ENCODE measurements around the gene APBA2. TPM values are rescaled to one million over a fixed set of nuclear protein-coding genes. Genes with fewer than 3 reads are reported as not detected.

Gene APBA2
- total RNA-seq, 1 donor from 2014 or later = 26.4 TPM

GRCh38 chr15:28960979-28961378, 75.2 kb downstream of the APBA2 start:
- Mint-ChIP-seq H3K4me1 (ENCODE audit: low read depth) (peaks cover 6% of the 10 kb centered on the region), H3K9me3 (ENCODE audit: low read depth) (no peaks in the 10 kb centered on the region), H3K27ac (ENCODE audit: unreplicated experiment) (no peak overlapping the region), H3K27me3 (ENCODE audit: low read depth) (no peaks in the 10 kb centered on the region), H3K4me3 (ENCODE audit: unreplicated experiment) (no peak overlapping the region), H3K36me3 (ENCODE audit: low read depth) (peaks cover 1% of the 10 kb centered on the region)
- DNase-seq (ENCODE audit: low spot score) = no peak
- TF ChIP-seq, protein P1, sequence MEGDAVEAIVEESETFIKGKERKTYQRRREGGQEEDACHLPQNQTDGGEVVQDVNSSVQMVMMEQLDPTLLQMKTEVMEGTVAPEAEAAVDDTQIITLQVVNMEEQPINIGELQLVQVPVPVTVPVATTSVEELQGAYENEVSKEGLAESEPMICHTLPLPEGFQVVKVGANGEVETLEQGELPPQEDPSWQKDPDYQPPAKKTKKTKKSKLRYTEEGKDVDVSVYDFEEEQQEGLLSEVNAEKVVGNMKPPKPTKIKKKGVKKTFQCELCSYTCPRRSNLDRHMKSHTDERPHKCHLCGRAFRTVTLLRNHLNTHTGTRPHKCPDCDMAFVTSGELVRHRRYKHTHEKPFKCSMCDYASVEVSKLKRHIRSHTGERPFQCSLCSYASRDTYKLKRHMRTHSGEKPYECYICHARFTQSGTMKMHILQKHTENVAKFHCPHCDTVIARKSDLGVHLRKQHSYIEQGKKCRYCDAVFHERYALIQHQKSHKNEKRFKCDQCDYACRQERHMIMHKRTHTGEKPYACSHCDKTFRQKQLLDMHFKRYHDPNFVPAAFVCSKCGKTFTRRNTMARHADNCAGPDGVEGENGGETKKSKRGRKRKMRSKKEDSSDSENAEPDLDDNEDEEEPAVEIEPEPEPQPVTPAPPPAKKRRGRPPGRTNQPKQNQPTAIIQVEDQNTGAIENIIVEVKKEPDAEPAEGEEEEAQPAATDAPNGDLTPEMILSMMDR (IDR thresholded peaks at IDR 0.05) = no peak

DNA sequence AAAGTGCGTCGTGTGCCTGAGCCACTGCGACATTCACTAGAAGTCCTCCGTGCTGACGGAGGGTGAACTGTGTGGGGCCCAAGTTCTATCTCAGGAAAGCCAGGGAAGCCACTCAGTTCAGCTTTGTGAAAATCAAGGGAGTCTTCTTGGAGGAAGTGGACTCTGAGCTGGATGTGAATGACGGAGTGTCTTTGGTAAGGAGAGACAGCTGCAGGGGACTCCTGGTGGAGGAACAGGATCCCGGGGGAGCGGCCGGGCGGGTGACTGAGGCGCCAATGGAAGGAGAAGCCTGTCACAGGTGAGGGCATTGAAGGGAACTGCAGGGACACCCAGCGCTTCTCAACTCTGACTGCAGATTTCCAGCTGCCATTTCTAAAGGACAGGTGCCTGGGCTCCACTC, 75.6 kb downstream of the APBA2 start:
- Mint-ChIP-seq H3K27ac (ENCODE audit: unreplicated experiment) (no peak overlapping the region), H3K36me3 (ENCODE audit: low read depth) (peaks cover 1% of the 10 kb centered on the region), H3K9me3 (ENCODE audit: low read depth) (no peaks in the 10 kb centered on the region), H3K4me3 (ENCODE audit: unreplicated experiment) (no peak overlapping the region), H3K27me3 (ENCODE audit: low read depth) (no peaks in the 10 kb centered on the region), H3K4me1 (ENCODE audit: low read depth) (peaks cover 7% of the 10 kb centered on the region)
- no peak for DNase-seq (ENCODE audit: low spot score)
- TF ChIP-seq, protein P1 (IDR thresholded peaks at IDR 0.05) = no peak

DNA sequence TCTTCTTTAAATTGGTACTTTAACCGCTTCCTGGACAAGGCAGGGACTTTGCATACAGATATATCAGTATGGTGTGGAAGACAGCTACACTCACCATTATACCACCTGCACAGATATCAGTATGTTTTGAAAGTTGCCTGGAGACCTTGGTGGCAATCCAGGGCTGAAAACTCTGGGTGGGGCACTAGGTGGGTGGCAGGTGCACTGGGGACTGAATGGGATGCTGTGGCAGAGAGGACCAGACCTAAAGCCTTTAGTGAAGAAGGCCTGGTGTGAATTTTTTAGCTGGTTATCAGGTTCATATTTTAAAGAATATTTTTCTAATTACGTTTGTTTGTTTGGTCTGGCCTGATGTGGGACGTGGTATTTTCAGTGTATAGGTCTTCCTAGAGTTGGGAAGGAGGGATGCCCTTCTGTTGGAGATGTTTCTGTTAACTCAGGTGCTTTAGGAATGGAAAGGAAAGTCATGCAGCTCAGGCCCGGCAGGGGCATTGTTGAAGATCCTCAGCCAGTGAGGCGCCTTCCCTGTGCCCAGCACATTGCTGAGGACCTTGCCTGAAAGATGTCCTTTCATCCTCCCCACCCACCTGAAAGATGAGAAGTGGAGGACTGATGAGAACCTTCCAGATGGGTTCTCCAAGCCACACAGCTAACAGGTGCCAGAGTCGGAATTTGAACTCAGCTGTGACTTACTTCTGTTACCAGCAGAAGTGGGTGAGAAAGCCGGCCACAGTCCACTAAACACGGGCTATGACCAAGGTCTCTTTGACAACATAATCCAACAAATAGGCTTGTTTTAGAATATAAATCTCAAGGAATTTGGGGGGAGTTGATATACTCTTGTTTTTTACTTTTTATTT, 77.3 kb downstream of the APBA2 start:
- TF ChIP-seq, protein P1 (IDR thresholded peaks at IDR 0.05) = no peak
- H3K4me1 Mint-ChIP-seq (ENCODE audit: low read depth) = peaks cover 19% of the 10 kb centered on the region
- H3K9me3 Mint-ChIP-seq (ENCODE audit: low read depth) = no peaks in the 10 kb centered on the region
- DNase-seq (ENCODE audit: low spot score) = no peak
- peaks cover 3% of the 10 kb centered on the region for H3K36me3 Mint-ChIP-seq (ENCODE audit: low read depth)
- no peak overlapping the region for H3K4me3 Mint-ChIP-seq (ENCODE audit: unreplicated experiment)
- no peak overlapping the region for H3K27ac Mint-ChIP-seq (ENCODE audit: unreplicated experiment)
- H3K27me3 Mint-ChIP-seq (ENCODE audit: low read depth) = no peaks in the 10 kb centered on the region

GRCh38 chr15:28963711-28964081, 77.9 kb downstream of the APBA2 start:
- Mint-ChIP-seq H3K9me3 (ENCODE audit: low read depth) (no peaks in the 10 kb centered on the region), H3K36me3 (ENCODE audit: low read depth) (peaks cover 3% of the 10 kb centered on the region), H3K4me3 (ENCODE audit: unreplicated experiment) (no peak overlapping the region), H3K4me1 (ENCODE audit: low read depth) (peaks cover 25% of the 10 kb centered on the region), H3K27ac (ENCODE audit: unreplicated experiment) (no peak overlapping the region), H3K27me3 (ENCODE audit: low read depth) (no peaks in the 10 kb centered on the region)
- TF ChIP-seq, protein P1 (IDR thresholded peaks at IDR 0.05) = no peak
- DNase-seq (ENCODE audit: low spot score) = no peak

- Mint-ChIP-seq H3K9me3 (ENCODE audit: low read depth) (no peaks in the 10 kb centered on the region), H3K4me1 (ENCODE audit: low read depth) (peaks cover 29% of the 10 kb centered on the region), H3K36me3 (ENCODE audit: low read depth) (peaks cover 3% of the 10 kb centered on the region), H3K27me3 (ENCODE audit: low read depth) (no peaks in the 10 kb centered on the region), H3K27ac (ENCODE audit: unreplicated experiment) (no peak overlapping the region), H3K4me3 (ENCODE audit: unreplicated experiment) (no peak overlapping the region)
- no peak for DNase-seq (ENCODE audit: low spot score)
- TF ChIP-seq, protein P1 (IDR thresholded peaks at IDR 0.05) = no peak
Observed at GRCh38 chr15:28964098-28964497, 78.3 kb downstream of the APBA2 start.

All from chondrocyte (in vitro differentiated cells).